ENCODE measurements around the gene NCAPG. TPM values are rescaled to one million over a fixed set of nuclear protein-coding genes. Genes with fewer than 3 reads are reported as not detected.

NCAPG gene
- total and polyA plus RNA-seq, 3 experiments from 2014 or later = 1.4 to 52.1 (median 48.2) TPM

GRCh38 chr4:17865866-17866363 lies 55.1 kb downstream of the NCAPG start:
- Histone ChIP-seq H3K4me3 (ENCODE audit: low read length) (no peak overlapping the region), H3K36me3 (ENCODE audit: insufficient read depth, low read length) (no peaks in the 10 kb centered on the region), H3K9me3 (ENCODE audit: low read length) (no peaks in the 10 kb centered on the region), H3K27me3 (ENCODE audit: insufficient read depth, low read length, poor library complexity, severe bottlenecking) (no peaks in the 10 kb centered on the region), H3K27ac (ENCODE audit: low read depth, low read length) (no peak overlapping the region), H3K4me1 (ENCODE audit: insufficient read depth, low read length) (no peaks in the 10 kb centered on the region)
- Mint-ChIP-seq H3K27ac (no peak overlapping the region), H3K27me3 (no peaks in the 10 kb centered on the region), H3K4me3 (no peak overlapping the region), H3K36me3 (peaks cover 13 to 45% (median 19%) of the 10 kb centered on the region in 3 donors), H3K4me1 (no peaks in the 10 kb centered on the region), H3K9me3 (peaks cover 4 to 25% (median 21%) of the 10 kb centered on the region in 5 donors)
- ChIA-PET CTCF (no interaction called here), POLR2A (no interaction called here)
- no peak for DNase-seq

- H3K4me3 Mint-ChIP-seq = no peak overlapping the region
- H3K36me3 Mint-ChIP-seq = peaks cover 13 to 39% (median 16%) of the 10 kb centered on the region in 3 donors
- POLR2A ChIA-PET = no interaction called here
- H3K4me1 Mint-ChIP-seq = no peaks in the 10 kb centered on the region
- Histone ChIP-seq H3K27ac (ENCODE audit: low read depth, low read length) (no peak overlapping the region), H3K4me1 (ENCODE audit: insufficient read depth, low read length) (no peaks in the 10 kb centered on the region), H3K27me3 (ENCODE audit: insufficient read depth, low read length, poor library complexity, severe bottlenecking) (no peaks in the 10 kb centered on the region), H3K36me3 (ENCODE audit: insufficient read depth, low read length) (no peaks in the 10 kb centered on the region), H3K9me3 (ENCODE audit: low read length) (no peaks in the 10 kb centered on the region), H3K4me3 (ENCODE audit: low read length) (no peak overlapping the region)
- DNase-seq = no peak
- H3K27ac Mint-ChIP-seq = no peak overlapping the region
- CTCF ChIA-PET = no interaction called here
- H3K27me3 Mint-ChIP-seq = no peaks in the 10 kb centered on the region
- H3K9me3 Mint-ChIP-seq = peaks cover 4 to 21% (median 17%) of the 10 kb centered on the region in 5 donors
Measured at GRCh38 chr4:17866810-17867209, 56.0 kb downstream of the NCAPG start.

GRCh38 chr4:17867276-17867675 lies 56.5 kb downstream of the NCAPG start:
- H3K27ac ChIP-seq (ENCODE audit: low read depth, low read length) = no peak overlapping the region
- H3K4me1 ChIP-seq (ENCODE audit: insufficient read depth, low read length) = no peaks in the 10 kb centered on the region
- no peaks in the 10 kb centered on the region for H3K4me1 Mint-ChIP-seq
- no peak for DNase-seq
- H3K36me3 Mint-ChIP-seq = peaks cover 9 to 34% (median 13%) of the 10 kb centered on the region in 3 donors
- H3K4me3 Mint-ChIP-seq = no peak overlapping the region
- ChIA-PET POLR2A (no interaction called here), CTCF (no interaction called here)
- H3K9me3 ChIP-seq (ENCODE audit: low read length) = no peaks in the 10 kb centered on the region
- H3K27me3 Mint-ChIP-seq = no peaks in the 10 kb centered on the region
- peaks cover 4 to 16% (median 12%) of the 10 kb centered on the region in 5 donors for H3K9me3 Mint-ChIP-seq
- no peaks in the 10 kb centered on the region for H3K27me3 ChIP-seq (ENCODE audit: insufficient read depth, low read length, poor library complexity, severe bottlenecking)
- H3K36me3 ChIP-seq (ENCODE audit: insufficient read depth, low read length) = no peaks in the 10 kb centered on the region
- no peak overlapping the region for H3K4me3 ChIP-seq (ENCODE audit: low read length)
- no peak overlapping the region for H3K27ac Mint-ChIP-seq

GRCh38 chr4:17869327-17869726 lies 58.5 kb downstream of the NCAPG start:
- Mint-ChIP-seq H3K27ac (no peak overlapping the region), H3K4me1 (no peaks in the 10 kb centered on the region), H3K27me3 (no peaks in the 10 kb centered on the region), H3K9me3 (peaks cover 0 to 5% (median 2%) of the 10 kb centered on the region in 5 donors), H3K4me3 (no peak overlapping the region), H3K36me3 (peaks cover 2 to 16% (median 7%) of the 10 kb centered on the region in 3 donors)
- DNase-seq = no peak
- Histone ChIP-seq H3K27ac (ENCODE audit: low read depth, low read length) (no peak overlapping the region), H3K4me3 (ENCODE audit: low read length) (no peak overlapping the region), H3K27me3 (ENCODE audit: insufficient read depth, low read length, poor library complexity, severe bottlenecking) (no peaks in the 10 kb centered on the region), H3K9me3 (ENCODE audit: low read length) (no peaks in the 10 kb centered on the region), H3K4me1 (ENCODE audit: insufficient read depth, low read length) (no peaks in the 10 kb centered on the region), H3K36me3 (ENCODE audit: insufficient read depth, low read length) (no peaks in the 10 kb centered on the region)
- ChIA-PET CTCF (no interaction called here), POLR2A (no interaction called here)

- ChIA-PET POLR2A (no interaction called here), CTCF (no interaction called here)
- Mint-ChIP-seq H3K9me3 (peaks cover 0 to 4% (median 3%) of the 10 kb centered on the region in 5 donors), H3K4me1 (no peaks in the 10 kb centered on the region), H3K4me3 (no peak overlapping the region), H3K27me3 (no peaks in the 10 kb centered on the region), H3K27ac (no peak overlapping the region), H3K36me3 (peaks cover 3 to 19% (median 5%) of the 10 kb centered on the region in 3 donors)
- H3K4me3 ChIP-seq (ENCODE audit: low read length) = no peak overlapping the region
- no peaks in the 10 kb centered on the region for H3K4me1 ChIP-seq (ENCODE audit: insufficient read depth, low read length)
- no peaks in the 10 kb centered on the region for H3K36me3 ChIP-seq (ENCODE audit: insufficient read depth, low read length)
- DNase-seq = no peak
- no peak overlapping the region for H3K27ac ChIP-seq (ENCODE audit: low read depth, low read length)
- H3K9me3 ChIP-seq (ENCODE audit: low read length) = no peaks in the 10 kb centered on the region
- no peaks in the 10 kb centered on the region for H3K27me3 ChIP-seq (ENCODE audit: insufficient read depth, low read length, poor library complexity, severe bottlenecking)
Measured at GRCh38 chr4:17875402-17876070, 64.8 kb downstream of the NCAPG start.

GRCh38 chr4:17876943-17877342 lies 66.2 kb downstream of the NCAPG start:
- ChIA-PET CTCF (no interaction called here), POLR2A (no interaction called here)
- Mint-ChIP-seq H3K9me3 (peaks cover 0 to 4% (median 3%) of the 10 kb centered on the region in 5 donors), H3K36me3 (peaks cover 3 to 19% (median 5%) of the 10 kb centered on the region in 3 donors), H3K27me3 (no peaks in the 10 kb centered on the region), H3K4me1 (no peaks in the 10 kb centered on the region), H3K4me3 (no peak overlapping the region), H3K27ac (no peak overlapping the region)
- Histone ChIP-seq H3K27ac (ENCODE audit: low read depth, low read length) (no peak overlapping the region), H3K4me3 (ENCODE audit: low read length) (no peak overlapping the region), H3K36me3 (ENCODE audit: insufficient read depth, low read length) (no peaks in the 10 kb centered on the region), H3K27me3 (ENCODE audit: insufficient read depth, low read length, poor library complexity, severe bottlenecking) (no peaks in the 10 kb centered on the region), H3K4me1 (ENCODE audit: insufficient read depth, low read length) (no peaks in the 10 kb centered on the region), H3K9me3 (ENCODE audit: low read length) (no peaks in the 10 kb centered on the region)
- DNase-seq = no peak

- H3K4me3 Mint-ChIP-seq = no peak overlapping the region
- no peak overlapping the region for H3K27ac ChIP-seq (ENCODE audit: low read depth, low read length)
- no peaks in the 10 kb centered on the region for H3K9me3 ChIP-seq (ENCODE audit: low read length)
- H3K27me3 ChIP-seq (ENCODE audit: insufficient read depth, low read length, poor library complexity, severe bottlenecking) = no peaks in the 10 kb centered on the region
- no peak overlapping the region for H3K27ac Mint-ChIP-seq
- CTCF ChIA-PET = no interaction called here
- H3K27me3 Mint-ChIP-seq = no peaks in the 10 kb centered on the region
- H3K4me1 ChIP-seq (ENCODE audit: insufficient read depth, low read length) = no peaks in the 10 kb centered on the region
- H3K4me1 Mint-ChIP-seq = no peaks in the 10 kb centered on the region
- no peak for DNase-seq
- H3K9me3 Mint-ChIP-seq = peaks cover 0 to 4% (median 3%) of the 10 kb centered on the region in 5 donors
- no peaks in the 10 kb centered on the region for H3K36me3 ChIP-seq (ENCODE audit: insufficient read depth, low read length)
- H3K36me3 Mint-ChIP-seq = peaks cover 3 to 19% (median 5%) of the 10 kb centered on the region in 3 donors
- POLR2A ChIA-PET = no interaction called here
- no peak overlapping the region for H3K4me3 ChIP-seq (ENCODE audit: low read length)
Measured at GRCh38 chr4:17877661-17878060, 66.9 kb downstream of the NCAPG start.

GRCh38 chr4:17884063-17884462 lies 73.3 kb downstream of the NCAPG start:
- H3K4me3 Mint-ChIP-seq = no peak overlapping the region
- ChIA-PET CTCF (no interaction called here), POLR2A (no interaction called here)
- no peak overlapping the region for H3K4me3 ChIP-seq (ENCODE audit: low read length)
- no peaks in the 10 kb centered on the region for H3K4me1 Mint-ChIP-seq
- no peaks in the 10 kb centered on the region for H3K4me1 ChIP-seq (ENCODE audit: insufficient read depth, low read length)
- H3K9me3 Mint-ChIP-seq = no peaks in the 10 kb centered on the region
- no peaks in the 10 kb centered on the region for H3K27me3 ChIP-seq (ENCODE audit: insufficient read depth, low read length, poor library complexity, severe bottlenecking)
- no peaks in the 10 kb centered on the region for H3K9me3 ChIP-seq (ENCODE audit: low read length)
- no peaks in the 10 kb centered on the region for H3K36me3 ChIP-seq (ENCODE audit: insufficient read depth, low read length)
- no peak overlapping the region for H3K27ac Mint-ChIP-seq
- no peaks in the 10 kb centered on the region for H3K27me3 Mint-ChIP-seq
- no peak for DNase-seq
- peaks cover 11 to 14% (median 14%) of the 10 kb centered on the region in 3 donors for H3K36me3 Mint-ChIP-seq
- no peak overlapping the region for H3K27ac ChIP-seq (ENCODE audit: low read depth, low read length)
